SK-N-SH (cell line): ENCODE results near the gene LINGO3. TPM values are rescaled to one million over a fixed set of nuclear protein-coding genes. Genes with fewer than 3 reads are reported as not detected.

ENCODE experiments used
- CTCF ChIA-PET: fragments of 300-600, 350-600 bp; formaldehyde crosslinking; extraction: SDS; loops from one replicate; lab custom pipeline; 2021; lab: Yijun Ruan, JAX
- POLR2A ChIA-PET: fragments of 350-600 bp; sonication (Branson Sonifier 250); formaldehyde crosslinking; extraction: SDS; loops from one replicate; lab custom pipeline; 2020; ENCODE audit warnings: antibody characterized with exemption, inconsistent platforms; lab: Yijun Ruan, JAX
- DNase-seq: peaks from one replicate; pipeline ENCODE4 v3.0.0; 2012
- H2AFZ ChIP-seq: fragments of 200-600 bp; sonication (generic); 2 replicates; pipeline ENCODE4 v1.8.1; 2016; ENCODE audit warnings: antibody characterized with exemption, mild to moderate bottlenecking, low read depth
- H3F3A ChIP-seq: fragments of 200-600 bp; sonication (generic); replicated peaks from 2 replicates; pipeline ENCODE3; 2016; ENCODE audit warnings: antibody characterized with exemption, mild to moderate bottlenecking; ENCODE audit not compliant: insufficient read depth
- H3K27ac ChIP-seq, 2 experiments: fragments of 200-500 bp in 1 of 2; fragments of 200-600 bp in 1 of 2; sonication (Bioruptor generic) in 1 of 2; sonication (generic), shearing (Covaris generic) in 1 of 2; 2 replicates each; pipeline versions ENCODE4 v1.5.1 to v1.6.1; 2014 to 2016; ENCODE audit warnings: low read depth in 2 of 2, inconsistent platforms in 1 of 2, low read length in 1 of 2, mild to moderate bottlenecking in 1 of 2, mixed read lengths in 1 of 2
- H3K27me3 ChIP-seq: fragments of 200-600 bp; sonication (generic), shearing (Covaris generic); 2 replicates; pipeline ENCODE4 v1.6.1; 2016; ENCODE audit warnings: mixed run types; ENCODE audit not compliant: insufficient read depth
- H3K36me3 ChIP-seq, 2 experiments: fragments of 200-500 bp in 1 of 2; fragments of 200-600 bp in 1 of 2; sonication (Bioruptor generic) in 1 of 2; sonication (generic) in 1 of 2; replicated peaks in 1 of 2; 2 replicates each; pipeline versions ENCODE3 to v1.5.1; 2014 to 2016; ENCODE audit warnings: low read length in 1 of 2, mild to moderate bottlenecking in 1 of 2; ENCODE audit not compliant: insufficient read depth in 2 of 2, control insufficient read depth in 1 of 2
- H3K4me1 ChIP-seq, 2 experiments: fragments of 200-500 bp in 1 of 2; fragments of 200-600 bp in 1 of 2; sonication (Bioruptor generic) in 1 of 2; sonication (generic), shearing (Covaris generic) in 1 of 2; 2 replicates each; pipeline versions ENCODE4 v1.5.1 to v1.6.1; 2014 to 2016; ENCODE audit warnings: low read depth in 1 of 2, low read length in 1 of 2, mixed run types in 1 of 2; ENCODE audit not compliant: insufficient read depth in 2 of 2, control insufficient read depth in 1 of 2
- H3K4me2 ChIP-seq: fragments of 200-600 bp; sonication (generic), shearing (Covaris generic); 2 replicates; pipeline ENCODE4 v1.6.1; 2017; ENCODE audit warnings: mixed run types
- H3K4me3 ChIP-seq, 2 experiments: fragments of 200-500 bp in 1 of 2; fragments of 200-600 bp in 1 of 2; sonication (Bioruptor generic) in 1 of 2; sonication (generic), shearing (Covaris generic) in 1 of 2; 2 replicates each; pipeline versions ENCODE4 v1.5.1 to v1.8.1; 2014 to 2016; ENCODE audit warnings: low read depth in 2 of 2, inconsistent platforms in 1 of 2, low read length in 1 of 2, mild to moderate bottlenecking in 1 of 2, mixed read lengths in 1 of 2, moderate library complexity in 1 of 2
- H3K79me2 ChIP-seq: fragments of 200-600 bp; sonication (generic); 2 replicates; pipeline ENCODE4 v1.8.1; 2017; ENCODE audit warnings: mild to moderate bottlenecking; ENCODE audit not compliant: insufficient read depth
- H3K9ac ChIP-seq: fragments of 200-600 bp; sonication (generic); 2 replicates; pipeline ENCODE4 v1.6.1; 2017; ENCODE audit warnings: mixed run types
- H3K9me2 ChIP-seq: fragments of 200-600 bp; sonication (generic); 2 replicates; pipeline ENCODE4 v1.6.1; 2017; ENCODE audit warnings: mixed run types
- H3K9me3 ChIP-seq: fragments of 200-600 bp; sonication (generic); 2 replicates; pipeline ENCODE4 v1.6.1; 2017; ENCODE audit warnings: mixed run types, mild to moderate bottlenecking, moderate library complexity
- H4K20me1 ChIP-seq: fragments of 200-600 bp; sonication (generic); 2 replicates; pipeline ENCODE4 v1.6.1; 2017; ENCODE audit warnings: mild to moderate bottlenecking, mixed run types; ENCODE audit not compliant: insufficient read depth
- CHD2 ChIP-seq: fragments of 150-350 bp; IDR thresholded peaks from 2 replicates; pipeline ENCODE4 v1.6.1; 2018; ENCODE audit warnings: low read length; ENCODE audit not compliant: partially characterized antibody
- EZH2phosphoT487 ChIP-seq: fragments of 200-600 bp; sonication (generic); IDR thresholded peaks from 2 replicates; pipeline ENCODE4 v1.6.1; 2017; ENCODE audit warnings: low read depth, mixed run types, mild to moderate bottlenecking, antibody characterized with exemption, moderate library complexity, borderline replicate concordance
- FOSL2 ChIP-seq: IDR thresholded peaks from 2 replicates; pipeline ENCODE4 v1.4.0; 2012; ENCODE audit warnings: low read depth, mild to moderate bottlenecking, moderate library complexity, borderline replicate concordance
- FOXM1 ChIP-seq: IDR thresholded peaks from 2 replicates; pipeline ENCODE4 v1.4.0; 2012; ENCODE audit warnings: low read depth, mild to moderate bottlenecking
- GATA2 ChIP-seq: sonication (generic); formaldehyde crosslinking; IDR thresholded peaks from 2 replicates; pipeline ENCODE4 v1.5.0; 2020; ENCODE audit warnings: mild to moderate bottlenecking, missing genetic modification reagents
- JUND ChIP-seq: IDR thresholded peaks from 2 replicates; pipeline ENCODE4 v1.4.0; 2012
- MXI1 ChIP-seq: IDR thresholded peaks from 2 replicates; pipeline ENCODE4 v1.6.1; 2012; ENCODE audit warnings: mild to moderate bottlenecking, low read depth, low read length, improper control_type of control experiment
- NFIC ChIP-seq: IDR thresholded peaks from 2 replicates; pipeline ENCODE4 v1.4.0; 2012; ENCODE audit warnings: borderline replicate concordance
- POLR2AphosphoS5 ChIP-seq: IDR thresholded peaks from 2 replicates; pipeline ENCODE4 v1.6.1; 2012; ENCODE audit warnings: low read depth, low read length
- RAD21 ChIP-seq: IDR thresholded peaks from 2 replicates; pipeline ENCODE4 v1.6.1; 2012; ENCODE audit warnings: mild to moderate bottlenecking, low read length
- RCOR1 ChIP-seq: fragments of 150-350 bp; IDR thresholded peaks from 2 replicates; pipeline ENCODE4 v1.6.1; 2017; ENCODE audit warnings: antibody characterized with exemption, low read length
- RFX5 ChIP-seq: IDR thresholded peaks from 2 replicates; pipeline ENCODE4 v1.6.1; 2012; ENCODE audit warnings: mild to moderate bottlenecking, improper control_type of control experiment, low read length
- RXRA ChIP-seq: IDR thresholded peaks from 2 replicates; pipeline ENCODE4 v1.4.0; 2012; ENCODE audit warnings: low read depth, mild to moderate bottlenecking, borderline replicate concordance
- SIN3A ChIP-seq: IDR thresholded peaks from 2 replicates; pipeline ENCODE4 v1.6.1; 2012; ENCODE audit warnings: low read depth, mild to moderate bottlenecking, low read length, moderate library complexity, borderline replicate concordance
- SMC3 ChIP-seq: IDR thresholded peaks from 2 replicates; pipeline ENCODE4 v1.6.1; 2012; ENCODE audit warnings: low read depth, low read length, improper control_type of control experiment
- TAF1 ChIP-seq: IDR thresholded peaks from 2 replicates; pipeline ENCODE4 v1.6.1; 2012; ENCODE audit warnings: low read depth, mild to moderate bottlenecking, low read length, moderate library complexity, borderline replicate concordance
- TCF12 ChIP-seq: IDR thresholded peaks from 2 replicates; pipeline ENCODE4 v1.4.0; 2012
- YY1 ChIP-seq: IDR thresholded peaks from 2 replicates; pipeline ENCODE4 v1.4.0; 2012; ENCODE audit warnings: low read depth, mild to moderate bottlenecking
- WGBS: methylation state at CpG from one replicate; pipeline ENCODE4 v1.1.6; 2017; ENCODE audit warnings: low lambda C conversion rate; 5-methylcytosine and 5-hydroxymethylcytosine counted together
- polyA plus RNA-seq, 3 experiments: library from polyadenylated mRNA; depleted of rRNA; stranded (reverse); fragments of >200 nt; gene quantifications; 2 replicates each; pipeline ENCODE4 v1.2.3, GENCODE V29; 2012
- TF ChIP-seq, protein P1 (sequence below): IDR thresholded peaks from 2 replicates; pipeline ENCODE4 v1.4.0; 2012; ENCODE audit warnings: low read depth, borderline replicate concordance
- TF ChIP-seq, protein P2 (sequence below): fragments of 150-350 bp; IDR thresholded peaks from 2 replicates; pipeline ENCODE4 v1.6.1; 2017; ENCODE audit warnings: antibody characterized with exemption, low read length, low read depth, borderline replicate concordance
- TF ChIP-seq, protein P3 (sequence below): fragments of 200-600 bp; sonication (generic); IDR thresholded peaks from 2 replicates; pipeline ENCODE4 v1.6.1; 2017; ENCODE audit warnings: antibody characterized with exemption, mild to moderate bottlenecking, moderate library complexity
- TF ChIP-seq, protein P4 (sequence below): IDR thresholded peaks from 2 replicates; pipeline ENCODE4 v1.4.0; 2012; ENCODE audit warnings: low read depth, borderline replicate concordance
- TF ChIP-seq, protein P5 (sequence below): IDR thresholded peaks from 2 replicates; pipeline ENCODE4 v1.4.0; 2012; ENCODE audit warnings: low read depth

The LINGO3 gene
- polyA plus RNA-seq, 1 of the 3 experiments (the other 2 are of a cell fraction): not detected

DNA sequence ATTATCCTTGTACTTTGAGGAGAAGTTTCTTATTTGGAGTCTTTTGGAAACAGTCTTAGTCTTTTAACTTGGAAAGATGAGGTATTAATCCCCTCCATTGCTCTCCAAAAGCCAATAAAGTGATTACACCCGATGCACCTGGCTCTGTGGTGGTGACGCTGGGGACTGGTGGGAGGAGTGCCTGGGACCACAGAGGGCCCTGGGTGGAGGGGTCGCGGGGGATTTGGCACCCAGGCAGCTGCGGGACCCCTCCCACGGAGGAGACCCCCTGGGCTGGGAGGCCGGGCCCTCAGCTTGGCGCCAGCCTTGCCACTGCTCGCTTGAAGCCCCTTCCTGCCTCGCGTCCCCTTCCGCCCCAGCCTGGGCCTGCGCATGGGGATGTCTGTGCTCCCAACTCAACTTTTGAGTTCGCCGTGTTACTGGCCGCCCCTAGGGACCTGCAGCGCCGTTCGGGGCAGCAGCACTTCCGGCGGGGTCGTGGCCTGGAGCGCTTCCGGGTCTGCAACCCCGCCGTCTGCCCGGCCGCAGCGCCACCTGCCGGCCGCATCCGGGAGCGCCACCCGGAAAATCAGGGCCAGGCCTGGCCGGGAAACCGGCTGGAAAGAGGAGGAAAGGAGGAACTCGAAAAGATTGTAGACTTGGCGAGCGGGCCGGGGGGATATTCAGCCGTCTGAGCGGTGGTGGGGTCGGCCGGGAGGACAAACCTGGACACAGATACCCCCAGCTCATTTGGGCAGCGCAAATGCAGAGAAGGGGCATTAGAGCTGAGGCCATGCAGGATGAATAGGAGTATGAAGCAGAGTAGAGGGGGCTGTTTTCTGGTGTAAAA, 34.4 kb downstream of the LINGO3 start:
- DNase-seq: peak; percentile 95
- no peaks in the 10 kb centered on the region for H3K9me2 ChIP-seq
- H3K9me3 ChIP-seq: no peaks in the 10 kb centered on the region
- peak overlapping the region; percentile 90 for H3K4me2 ChIP-seq
- CTCF ChIA-PET: interaction anchor here (0.8 to 11.9 kb wide), 16 partner anchors 8 to 119 kb away, joined by 3 to 284 read pairs (median 12); partner anchors contain the start of genes LINGO3, LSM7, PEAK3 and PLEKHJ1
- peaks cover 17 to 26% of the 10 kb centered on the region in 2 experiments for H3K36me3 ChIP-seq
- WGBS: 28% methylated on average over 19 of the region's 45 CpGs
- peaks cover 20% of the 10 kb centered on the region for H3F3A ChIP-seq
- H2AFZ ChIP-seq: no peak overlapping the region
- H3K4me1 ChIP-seq: peaks cover 6 to 28% of the 10 kb centered on the region in 2 experiments; a peak in 3 of 4 replicates
- no peaks in the 10 kb centered on the region for H3K27me3 ChIP-seq
- peaks cover 59% of the 10 kb centered on the region for H4K20me1 ChIP-seq
- peak overlapping the region; percentile 46 to 64 for H3K27ac ChIP-seq
- H3K79me2 ChIP-seq: peaks cover 64% of the 10 kb centered on the region
- H3K4me3 ChIP-seq: peak overlapping the region; percentile 35 to 36
- POLR2A ChIA-PET: interaction anchor here (0.6 to 1.6 kb wide), 5 partner anchors 14 to 120 kb away, joined by 3 to 5 read pairs (median 3); no protein-coding TSS in a partner anchor
- H3K9ac ChIP-seq: no peak overlapping the region
- TF ChIP-seq, protein P1, sequence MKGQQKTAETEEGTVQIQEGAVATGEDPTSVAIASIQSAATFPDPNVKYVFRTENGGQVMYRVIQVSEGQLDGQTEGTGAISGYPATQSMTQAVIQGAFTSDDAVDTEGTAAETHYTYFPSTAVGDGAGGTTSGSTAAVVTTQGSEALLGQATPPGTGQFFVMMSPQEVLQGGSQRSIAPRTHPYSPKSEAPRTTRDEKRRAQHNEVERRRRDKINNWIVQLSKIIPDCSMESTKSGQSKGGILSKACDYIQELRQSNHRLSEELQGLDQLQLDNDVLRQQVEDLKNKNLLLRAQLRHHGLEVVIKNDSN: no peak
- TF ChIP-seq, protein P2, sequence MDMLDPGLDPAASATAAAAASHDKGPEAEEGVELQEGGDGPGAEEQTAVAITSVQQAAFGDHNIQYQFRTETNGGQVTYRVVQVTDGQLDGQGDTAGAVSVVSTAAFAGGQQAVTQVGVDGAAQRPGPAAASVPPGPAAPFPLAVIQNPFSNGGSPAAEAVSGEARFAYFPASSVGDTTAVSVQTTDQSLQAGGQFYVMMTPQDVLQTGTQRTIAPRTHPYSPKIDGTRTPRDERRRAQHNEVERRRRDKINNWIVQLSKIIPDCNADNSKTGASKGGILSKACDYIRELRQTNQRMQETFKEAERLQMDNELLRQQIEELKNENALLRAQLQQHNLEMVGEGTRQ: no peak
- TF ChIP-seq MXI1 (peak; percentile 70; the same call in 1 of the 2 replicates), FOSL2 (no peak; the same call in 1 of the 2 replicates), RAD21 (peak; percentile 69), POLR2AphosphoS5 (no peak; the same call in 1 of the 2 replicates), FOXM1 (no peak), CHD2 (peak; percentile 74), SIN3A (peak; percentile 46; the same call in 1 of the 2 replicates), RCOR1 (no peak), TCF12 (no peak), RFX5 (no peak), NFIC (no peak), TAF1 (peak; percentile 56; the same call in 1 of the 2 replicates), EZH2phosphoT487 (no peak), GATA2 (CRISPR knock-in tag) (no peak), JUND (peak; percentile 38; the same call in 1 of the 2 replicates), SMC3 (peak; percentile 81), RXRA (no peak), YY1 (0 out of 2 replicates have a peak, but pooled peaks have one; percentile 33)
- TF ChIP-seq, protein P3, sequence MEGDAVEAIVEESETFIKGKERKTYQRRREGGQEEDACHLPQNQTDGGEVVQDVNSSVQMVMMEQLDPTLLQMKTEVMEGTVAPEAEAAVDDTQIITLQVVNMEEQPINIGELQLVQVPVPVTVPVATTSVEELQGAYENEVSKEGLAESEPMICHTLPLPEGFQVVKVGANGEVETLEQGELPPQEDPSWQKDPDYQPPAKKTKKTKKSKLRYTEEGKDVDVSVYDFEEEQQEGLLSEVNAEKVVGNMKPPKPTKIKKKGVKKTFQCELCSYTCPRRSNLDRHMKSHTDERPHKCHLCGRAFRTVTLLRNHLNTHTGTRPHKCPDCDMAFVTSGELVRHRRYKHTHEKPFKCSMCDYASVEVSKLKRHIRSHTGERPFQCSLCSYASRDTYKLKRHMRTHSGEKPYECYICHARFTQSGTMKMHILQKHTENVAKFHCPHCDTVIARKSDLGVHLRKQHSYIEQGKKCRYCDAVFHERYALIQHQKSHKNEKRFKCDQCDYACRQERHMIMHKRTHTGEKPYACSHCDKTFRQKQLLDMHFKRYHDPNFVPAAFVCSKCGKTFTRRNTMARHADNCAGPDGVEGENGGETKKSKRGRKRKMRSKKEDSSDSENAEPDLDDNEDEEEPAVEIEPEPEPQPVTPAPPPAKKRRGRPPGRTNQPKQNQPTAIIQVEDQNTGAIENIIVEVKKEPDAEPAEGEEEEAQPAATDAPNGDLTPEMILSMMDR: peak; percentile 91
- TF ChIP-seq, protein P4, sequence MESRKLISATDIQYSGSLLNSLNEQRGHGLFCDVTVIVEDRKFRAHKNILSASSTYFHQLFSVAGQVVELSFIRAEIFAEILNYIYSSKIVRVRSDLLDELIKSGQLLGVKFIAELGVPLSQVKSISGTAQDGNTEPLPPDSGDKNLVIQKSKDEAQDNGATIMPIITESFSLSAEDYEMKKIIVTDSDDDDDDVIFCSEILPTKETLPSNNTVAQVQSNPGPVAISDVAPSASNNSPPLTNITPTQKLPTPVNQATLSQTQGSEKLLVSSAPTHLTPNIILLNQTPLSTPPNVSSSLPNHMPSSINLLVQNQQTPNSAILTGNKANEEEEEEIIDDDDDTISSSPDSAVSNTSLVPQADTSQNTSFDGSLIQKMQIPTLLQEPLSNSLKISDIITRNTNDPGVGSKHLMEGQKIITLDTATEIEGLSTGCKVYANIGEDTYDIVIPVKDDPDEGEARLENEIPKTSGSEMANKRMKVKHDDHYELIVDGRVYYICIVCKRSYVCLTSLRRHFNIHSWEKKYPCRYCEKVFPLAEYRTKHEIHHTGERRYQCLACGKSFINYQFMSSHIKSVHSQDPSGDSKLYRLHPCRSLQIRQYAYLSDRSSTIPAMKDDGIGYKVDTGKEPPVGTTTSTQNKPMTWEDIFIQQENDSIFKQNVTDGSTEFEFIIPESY: peak; percentile 44; the same call in 1 of the 2 replicates
- TF ChIP-seq, protein P5, sequence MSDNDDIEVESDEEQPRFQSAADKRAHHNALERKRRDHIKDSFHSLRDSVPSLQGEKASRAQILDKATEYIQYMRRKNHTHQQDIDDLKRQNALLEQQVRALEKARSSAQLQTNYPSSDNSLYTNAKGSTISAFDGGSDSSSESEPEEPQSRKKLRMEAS: no peak
